SK-N-SH (cell line): Measurements from ENCODE around the gene NTRK3.

Experiments
- CHD2 ChIP-seq: fragments of 150-350 bp; IDR thresholded peaks from 2 replicates; pipeline ENCODE4 v1.6.1; 2018; ENCODE audit warnings: low read length; ENCODE audit not compliant: partially characterized antibody
- EP300 ChIP-seq, 2 experiments: IDR thresholded peaks; 2 replicates each; pipeline versions ENCODE4 v1.4.0 to v1.6.1; 2012; ENCODE audit warnings: borderline replicate concordance in 1 of 2, low read depth in 1 of 2, low read length in 1 of 2
- FOXJ3 ChIP-seq: sonication (generic); formaldehyde crosslinking; IDR thresholded peaks from 2 replicates; pipeline ENCODE4 v1.5.1; 2020; ENCODE audit warnings: mild to moderate bottlenecking, missing genetic modification reagents
- MEF2A ChIP-seq: IDR thresholded peaks from 2 replicates; pipeline ENCODE4 v1.4.0; 2012; ENCODE audit warnings: low read depth, borderline replicate concordance
- POLR2AphosphoS5 ChIP-seq: IDR thresholded peaks from 2 replicates; pipeline ENCODE4 v1.6.1; 2012; ENCODE audit warnings: low read depth, low read length
- RAD21 ChIP-seq: IDR thresholded peaks from 2 replicates; pipeline ENCODE4 v1.6.1; 2012; ENCODE audit warnings: mild to moderate bottlenecking, low read length
- RXRA ChIP-seq: IDR thresholded peaks from 2 replicates; pipeline ENCODE4 v1.4.0; 2012; ENCODE audit warnings: low read depth, mild to moderate bottlenecking, borderline replicate concordance
- TEAD4 ChIP-seq: IDR thresholded peaks from 2 replicates; pipeline ENCODE4 v1.4.0; 2012; ENCODE audit warnings: mild to moderate bottlenecking, borderline replicate concordance; ENCODE audit not compliant: insufficient read depth
- TF ChIP-seq, protein P1 (sequence below): fragments of 200-600 bp; sonication (generic); IDR thresholded peaks from 2 replicates; pipeline ENCODE4 v1.6.1; 2017; ENCODE audit warnings: antibody characterized with exemption, mild to moderate bottlenecking, moderate library complexity
- TF ChIP-seq, protein P2 (sequence below): IDR thresholded peaks from 2 replicates; pipeline ENCODE4 v1.4.0; 2012; ENCODE audit warnings: low read depth, borderline replicate concordance
- TF ChIP-seq, protein P3 (sequence below): IDR thresholded peaks from 2 replicates; pipeline ENCODE4; 2012
- TF ChIP-seq, protein P4 (sequence below): IDR thresholded peaks from 2 replicates; pipeline ENCODE4 v1.6.1; 2012; ENCODE audit warnings: mild to moderate bottlenecking, low read depth, low read length, moderate library complexity
- TF ChIP-seq, protein P5 (sequence below): IDR thresholded peaks from 2 replicates; pipeline ENCODE4 v1.4.0; 2012; ENCODE audit warnings: low read depth

DNA sequence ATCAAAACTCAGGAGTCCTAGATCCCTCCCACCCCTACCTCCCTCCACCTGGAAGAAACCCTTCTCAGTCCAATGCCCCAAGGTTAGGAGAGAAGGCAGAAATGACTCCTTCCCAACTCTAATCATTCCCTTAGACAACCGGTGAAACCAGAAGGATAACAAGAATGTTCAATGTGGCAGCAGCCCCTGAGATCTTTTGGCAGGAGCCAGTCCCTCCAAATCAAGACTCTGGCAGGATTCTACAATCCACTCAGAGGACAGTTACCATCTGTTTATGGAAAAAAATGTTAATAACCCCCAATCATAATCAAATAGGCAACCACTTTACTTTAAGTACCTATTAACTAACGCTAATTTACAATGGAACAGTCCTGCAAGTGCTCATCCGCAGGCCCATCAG, 136.5 kb downstream of the NTRK3 start:
- no peak for TF ChIP-seq POLR2AphosphoS5
- TF ChIP-seq MEF2A = no peak
- TF ChIP-seq EP300 (IDR thresholded peaks at IDR 0.05; ENCODE audit: borderline replicate concordance in 1 of 2, low read depth in 1 of 2, low read length in 1 of 2) = no peak
- TF ChIP-seq, protein P1, sequence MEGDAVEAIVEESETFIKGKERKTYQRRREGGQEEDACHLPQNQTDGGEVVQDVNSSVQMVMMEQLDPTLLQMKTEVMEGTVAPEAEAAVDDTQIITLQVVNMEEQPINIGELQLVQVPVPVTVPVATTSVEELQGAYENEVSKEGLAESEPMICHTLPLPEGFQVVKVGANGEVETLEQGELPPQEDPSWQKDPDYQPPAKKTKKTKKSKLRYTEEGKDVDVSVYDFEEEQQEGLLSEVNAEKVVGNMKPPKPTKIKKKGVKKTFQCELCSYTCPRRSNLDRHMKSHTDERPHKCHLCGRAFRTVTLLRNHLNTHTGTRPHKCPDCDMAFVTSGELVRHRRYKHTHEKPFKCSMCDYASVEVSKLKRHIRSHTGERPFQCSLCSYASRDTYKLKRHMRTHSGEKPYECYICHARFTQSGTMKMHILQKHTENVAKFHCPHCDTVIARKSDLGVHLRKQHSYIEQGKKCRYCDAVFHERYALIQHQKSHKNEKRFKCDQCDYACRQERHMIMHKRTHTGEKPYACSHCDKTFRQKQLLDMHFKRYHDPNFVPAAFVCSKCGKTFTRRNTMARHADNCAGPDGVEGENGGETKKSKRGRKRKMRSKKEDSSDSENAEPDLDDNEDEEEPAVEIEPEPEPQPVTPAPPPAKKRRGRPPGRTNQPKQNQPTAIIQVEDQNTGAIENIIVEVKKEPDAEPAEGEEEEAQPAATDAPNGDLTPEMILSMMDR = no peak
- no peak for TF ChIP-seq CHD2
- no peak for TF ChIP-seq RXRA
- TF ChIP-seq RAD21 = no peak
- no peak for TF ChIP-seq FOXJ3 (CRISPR knock-in tag)
- TF ChIP-seq, protein P2, sequence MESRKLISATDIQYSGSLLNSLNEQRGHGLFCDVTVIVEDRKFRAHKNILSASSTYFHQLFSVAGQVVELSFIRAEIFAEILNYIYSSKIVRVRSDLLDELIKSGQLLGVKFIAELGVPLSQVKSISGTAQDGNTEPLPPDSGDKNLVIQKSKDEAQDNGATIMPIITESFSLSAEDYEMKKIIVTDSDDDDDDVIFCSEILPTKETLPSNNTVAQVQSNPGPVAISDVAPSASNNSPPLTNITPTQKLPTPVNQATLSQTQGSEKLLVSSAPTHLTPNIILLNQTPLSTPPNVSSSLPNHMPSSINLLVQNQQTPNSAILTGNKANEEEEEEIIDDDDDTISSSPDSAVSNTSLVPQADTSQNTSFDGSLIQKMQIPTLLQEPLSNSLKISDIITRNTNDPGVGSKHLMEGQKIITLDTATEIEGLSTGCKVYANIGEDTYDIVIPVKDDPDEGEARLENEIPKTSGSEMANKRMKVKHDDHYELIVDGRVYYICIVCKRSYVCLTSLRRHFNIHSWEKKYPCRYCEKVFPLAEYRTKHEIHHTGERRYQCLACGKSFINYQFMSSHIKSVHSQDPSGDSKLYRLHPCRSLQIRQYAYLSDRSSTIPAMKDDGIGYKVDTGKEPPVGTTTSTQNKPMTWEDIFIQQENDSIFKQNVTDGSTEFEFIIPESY = no peak
- TF ChIP-seq TEAD4 = no peak
- TF ChIP-seq, protein P3, sequence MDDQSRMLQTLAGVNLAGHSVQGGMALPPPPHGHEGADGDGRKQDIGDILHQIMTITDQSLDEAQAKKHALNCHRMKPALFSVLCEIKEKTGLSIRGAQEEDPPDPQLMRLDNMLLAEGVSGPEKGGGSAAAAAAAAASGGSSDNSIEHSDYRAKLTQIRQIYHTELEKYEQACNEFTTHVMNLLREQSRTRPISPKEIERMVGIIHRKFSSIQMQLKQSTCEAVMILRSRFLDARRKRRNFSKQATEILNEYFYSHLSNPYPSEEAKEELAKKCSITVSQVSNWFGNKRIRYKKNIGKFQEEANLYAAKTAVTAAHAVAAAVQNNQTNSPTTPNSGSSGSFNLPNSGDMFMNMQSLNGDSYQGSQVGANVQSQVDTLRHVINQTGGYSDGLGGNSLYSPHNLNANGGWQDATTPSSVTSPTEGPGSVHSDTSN = no peak
- TF ChIP-seq, protein P4, sequence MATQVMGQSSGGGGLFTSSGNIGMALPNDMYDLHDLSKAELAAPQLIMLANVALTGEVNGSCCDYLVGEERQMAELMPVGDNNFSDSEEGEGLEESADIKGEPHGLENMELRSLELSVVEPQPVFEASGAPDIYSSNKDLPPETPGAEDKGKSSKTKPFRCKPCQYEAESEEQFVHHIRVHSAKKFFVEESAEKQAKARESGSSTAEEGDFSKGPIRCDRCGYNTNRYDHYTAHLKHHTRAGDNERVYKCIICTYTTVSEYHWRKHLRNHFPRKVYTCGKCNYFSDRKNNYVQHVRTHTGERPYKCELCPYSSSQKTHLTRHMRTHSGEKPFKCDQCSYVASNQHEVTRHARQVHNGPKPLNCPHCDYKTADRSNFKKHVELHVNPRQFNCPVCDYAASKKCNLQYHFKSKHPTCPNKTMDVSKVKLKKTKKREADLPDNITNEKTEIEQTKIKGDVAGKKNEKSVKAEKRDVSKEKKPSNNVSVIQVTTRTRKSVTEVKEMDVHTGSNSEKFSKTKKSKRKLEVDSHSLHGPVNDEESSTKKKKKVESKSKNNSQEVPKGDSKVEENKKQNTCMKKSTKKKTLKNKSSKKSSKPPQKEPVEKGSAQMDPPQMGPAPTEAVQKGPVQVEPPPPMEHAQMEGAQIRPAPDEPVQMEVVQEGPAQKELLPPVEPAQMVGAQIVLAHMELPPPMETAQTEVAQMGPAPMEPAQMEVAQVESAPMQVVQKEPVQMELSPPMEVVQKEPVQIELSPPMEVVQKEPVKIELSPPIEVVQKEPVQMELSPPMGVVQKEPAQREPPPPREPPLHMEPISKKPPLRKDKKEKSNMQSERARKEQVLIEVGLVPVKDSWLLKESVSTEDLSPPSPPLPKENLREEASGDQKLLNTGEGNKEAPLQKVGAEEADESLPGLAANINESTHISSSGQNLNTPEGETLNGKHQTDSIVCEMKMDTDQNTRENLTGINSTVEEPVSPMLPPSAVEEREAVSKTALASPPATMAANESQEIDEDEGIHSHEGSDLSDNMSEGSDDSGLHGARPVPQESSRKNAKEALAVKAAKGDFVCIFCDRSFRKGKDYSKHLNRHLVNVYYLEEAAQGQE = no peak
- TF ChIP-seq, protein P5, sequence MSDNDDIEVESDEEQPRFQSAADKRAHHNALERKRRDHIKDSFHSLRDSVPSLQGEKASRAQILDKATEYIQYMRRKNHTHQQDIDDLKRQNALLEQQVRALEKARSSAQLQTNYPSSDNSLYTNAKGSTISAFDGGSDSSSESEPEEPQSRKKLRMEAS = no peak
